Muscle layer of colon (tissue), 2 donors: ENCODE results near the gene GSTA3.
"Not testable (repeated sequence)": the region's sequence is repeated elsewhere in the genome, so short reads cannot be mapped to it uniquely, and the experiment has no call there.

Experiments
- H3K27ac ChIP-seq: one replicate; pipeline ENCODE4 v1.7.0; 2013; ENCODE audit warnings: low read depth, mild to moderate bottlenecking, low read length, moderate library complexity
- H3K27me3 ChIP-seq, 2 donors: one replicate each; pipeline ENCODE4 v1.7.0; 2013; ENCODE audit warnings: low read length in 2 of 2, mild to moderate bottlenecking in 2 of 2; ENCODE audit not compliant: insufficient read depth in 2 of 2, control insufficient read depth in 1 of 2
- H3K36me3 ChIP-seq: one replicate; pipeline ENCODE4 v1.7.0; 2013; ENCODE audit warnings: mild to moderate bottlenecking, low read length; ENCODE audit not compliant: insufficient read depth
- H3K4me1 ChIP-seq: one replicate; pipeline ENCODE4 v1.7.0; 2013; ENCODE audit warnings: mild to moderate bottlenecking, low read length; ENCODE audit not compliant: insufficient read depth
- H3K4me3 ChIP-seq, 2 donors: one replicate each; pipeline ENCODE4 v1.7.0; 2013; ENCODE audit warnings: low read length in 2 of 2, low read depth in 1 of 2, mild to moderate bottlenecking in 1 of 2, moderate library complexity in 1 of 2
- H3K9ac ChIP-seq: one replicate; pipeline ENCODE4 v1.7.0; 2013; ENCODE audit warnings: low read length
- H3K9me3 ChIP-seq: one replicate; pipeline ENCODE4 v1.7.0; 2013; ENCODE audit warnings: mild to moderate bottlenecking, low read length
- donor health status: abdominal sarcoma.
- donor health status: Adenocarcinoma of cecum.

The GSTA3 gene

DNA sequence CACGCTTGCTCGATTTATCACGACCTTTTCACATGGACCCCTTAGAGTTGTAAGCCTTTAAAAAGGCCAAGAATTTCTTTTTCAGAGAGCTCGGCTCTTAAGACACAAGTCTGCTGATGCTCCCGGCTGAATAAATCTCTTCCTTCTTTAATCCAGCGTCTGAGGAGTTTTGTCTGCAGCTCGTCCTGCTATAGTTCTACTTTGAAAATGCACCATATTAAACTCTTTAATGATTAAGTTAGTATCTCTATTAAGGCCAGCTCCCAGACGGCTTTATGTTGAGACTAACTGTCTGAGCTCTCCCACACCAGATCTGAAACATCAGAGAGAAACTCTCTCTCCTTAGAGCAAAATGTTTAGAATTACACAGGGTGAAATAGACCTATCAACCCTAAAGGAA lies 18.0 kb upstream of the GSTA3 start:
- H3K4me3 ChIP-seq = no peak overlapping the region
- no peak overlapping the region for H3K27ac ChIP-seq
- H3K27me3 ChIP-seq = no peaks in the 10 kb centered on the region
- no peaks in the 10 kb centered on the region for H3K9me3 ChIP-seq
- no peaks in the 10 kb centered on the region for H3K36me3 ChIP-seq
- no peak overlapping the region for H3K9ac ChIP-seq
- H3K4me1 ChIP-seq = no peaks in the 10 kb centered on the region

GRCh38 chr6:52925919-52926792 lies 16.7 kb upstream of the GSTA3 start:
- Histone ChIP-seq H3K36me3 (no peaks in the 10 kb centered on the region), H3K9me3 (no peaks in the 10 kb centered on the region), H3K9ac (no peak overlapping the region), H3K27ac (no peak overlapping the region), H3K27me3 (no peaks in the 10 kb centered on the region), H3K4me3 (no peak overlapping the region), H3K4me1 (no peaks in the 10 kb centered on the region)

DNA sequence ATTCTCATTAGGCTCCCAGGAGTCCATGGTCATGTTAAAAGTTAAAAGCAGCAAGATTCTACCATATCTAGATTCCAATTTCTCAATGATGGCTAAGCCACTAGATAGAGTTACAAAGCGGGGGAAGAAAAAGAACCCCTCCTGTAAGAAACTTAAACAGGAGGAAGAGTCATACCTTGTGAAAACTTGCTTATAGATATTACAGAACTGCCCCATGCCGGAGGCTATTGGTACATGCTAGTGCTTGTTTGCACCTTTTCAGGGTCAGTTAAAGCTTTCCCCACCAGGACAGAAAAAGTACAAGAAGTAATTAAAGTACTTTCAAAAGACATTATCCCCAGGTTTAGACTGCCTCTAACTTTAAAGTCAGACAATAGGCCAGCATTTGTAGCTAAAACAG lies 15.5 kb upstream of the GSTA3 start:
- H3K9ac ChIP-seq = no peak overlapping the region
- no peaks in the 10 kb centered on the region for H3K36me3 ChIP-seq

DNA sequence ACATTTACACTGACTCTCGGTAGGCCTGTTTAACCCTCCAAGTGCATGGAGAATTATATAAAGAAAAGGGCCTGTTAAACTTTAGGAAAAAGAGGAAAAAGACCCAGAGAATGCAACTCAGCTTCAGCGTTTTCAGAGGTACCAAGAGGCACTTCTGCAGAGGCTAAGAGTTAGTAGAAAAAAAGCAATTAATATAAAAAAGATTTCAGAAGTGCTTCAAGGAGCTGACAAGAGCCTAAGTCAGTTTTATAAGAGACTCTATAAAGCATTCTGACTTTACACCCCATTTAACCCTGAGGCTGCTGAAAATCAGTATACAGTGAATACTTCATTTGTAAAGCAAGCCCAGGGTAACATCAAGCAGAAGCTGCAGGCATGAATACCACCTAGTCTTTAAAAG lies 14.2 kb upstream of the GSTA3 start:
- not testable (repeated sequence) for H3K4me3 ChIP-seq, H3K9ac ChIP-seq, H3K9me3 ChIP-seq, H3K27ac ChIP-seq, H3K36me3 ChIP-seq, H3K4me1 ChIP-seq, H3K27me3 ChIP-seq

More for the DNA sequence above, 15.5 kb upstream of the GSTA3 start:
- H3K4me1 ChIP-seq = no peaks in the 10 kb centered on the region
- H3K27me3 ChIP-seq = no peaks in the 10 kb centered on the region
- no peak overlapping the region for H3K27ac ChIP-seq
- H3K9me3 ChIP-seq = no peaks in the 10 kb centered on the region
- H3K4me3 ChIP-seq = no peak overlapping the region

- Histone ChIP-seq H3K4me3 (no peak overlapping the region), H3K9ac (no peak overlapping the region), H3K27ac (no peak overlapping the region), H3K4me1 (no peaks in the 10 kb centered on the region), H3K9me3 (no peaks in the 10 kb centered on the region), H3K36me3 (no peaks in the 10 kb centered on the region), H3K27me3 (no peaks in the 10 kb centered on the region)
Measured at GRCh38 chr6:52922161-52922560, 12.7 kb upstream of the GSTA3 start.

GRCh38 chr6:52921743-52922142 lies 12.2 kb upstream of the GSTA3 start:
- H3K9me3 ChIP-seq = no peaks in the 10 kb centered on the region
- H3K36me3 ChIP-seq = no peaks in the 10 kb centered on the region
- H3K9ac ChIP-seq = no peak overlapping the region
- H3K4me1 ChIP-seq = no peaks in the 10 kb centered on the region
- H3K27ac ChIP-seq = no peak overlapping the region
- H3K27me3 ChIP-seq = no peaks in the 10 kb centered on the region
- H3K4me3 ChIP-seq = no peak overlapping the region

DNA sequence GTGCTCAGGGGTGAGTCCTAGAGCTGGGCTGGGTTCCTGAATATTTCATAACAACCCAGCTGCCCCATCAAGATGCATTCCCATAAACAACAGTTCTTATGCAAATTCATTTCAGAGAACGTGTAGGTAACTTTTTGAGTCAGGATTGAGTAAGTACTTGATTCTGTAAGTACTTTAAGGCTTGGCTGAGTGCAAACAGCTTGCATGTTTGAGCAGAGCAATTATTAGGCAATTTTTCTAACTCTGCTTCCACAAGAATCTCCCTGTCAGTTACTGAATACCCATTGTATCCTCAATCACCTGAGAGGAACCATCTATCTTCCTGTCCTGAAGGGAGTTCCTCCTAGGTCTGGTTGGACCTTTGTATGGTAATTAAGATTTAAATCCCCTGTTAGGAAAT lies 10.0 kb upstream of the GSTA3 start:
- not testable (repeated sequence) for H3K4me1 ChIP-seq, H3K27ac ChIP-seq, H3K4me3 ChIP-seq, H3K36me3 ChIP-seq, H3K9me3 ChIP-seq, H3K27me3 ChIP-seq, H3K9ac ChIP-seq

GRCh38 chr6:52918771-52919170 lies 9.3 kb upstream of the GSTA3 start:
- H3K4me1 ChIP-seq, H3K9ac ChIP-seq, H3K27me3 ChIP-seq, H3K9me3 ChIP-seq, H3K4me3 ChIP-seq, H3K36me3 ChIP-seq, H3K27ac ChIP-seq: not testable (repeated sequence)

GRCh38 chr6:52918027-52918686 lies 8.7 kb upstream of the GSTA3 start:
- not testable (repeated sequence) for H3K4me1 ChIP-seq, H3K27me3 ChIP-seq, H3K36me3 ChIP-seq, H3K4me3 ChIP-seq, H3K9ac ChIP-seq, H3K9me3 ChIP-seq, H3K27ac ChIP-seq

DNA sequence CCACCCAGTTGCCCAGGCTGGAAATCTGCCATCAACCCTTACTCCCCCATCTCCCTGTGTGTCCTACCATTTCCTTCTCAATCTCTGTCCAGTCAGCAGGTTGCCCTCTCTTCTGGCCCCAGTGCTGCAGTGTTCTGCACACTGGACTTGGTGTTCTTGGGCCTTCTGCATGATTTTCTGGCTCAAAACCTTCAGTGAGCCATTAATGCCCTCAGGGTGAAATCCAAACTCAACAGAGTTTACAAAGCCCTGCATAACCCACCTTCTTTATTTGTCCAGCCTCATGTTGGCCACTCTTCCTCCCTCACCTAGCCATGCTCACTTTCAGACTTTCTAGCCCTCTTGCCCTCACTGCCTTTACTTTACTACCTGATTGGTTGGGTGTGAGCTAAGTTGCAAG lies 5.0 kb upstream of the GSTA3 start:
- H3K9ac ChIP-seq = no peak overlapping the region
- no peaks in the 10 kb centered on the region for H3K4me1 ChIP-seq
- H3K27ac ChIP-seq = no peak overlapping the region
- no peaks in the 10 kb centered on the region for H3K36me3 ChIP-seq
- no peak overlapping the region for H3K4me3 ChIP-seq
- H3K27me3 ChIP-seq = no peaks in the 10 kb centered on the region
- no peaks in the 10 kb centered on the region for H3K9me3 ChIP-seq

DNA sequence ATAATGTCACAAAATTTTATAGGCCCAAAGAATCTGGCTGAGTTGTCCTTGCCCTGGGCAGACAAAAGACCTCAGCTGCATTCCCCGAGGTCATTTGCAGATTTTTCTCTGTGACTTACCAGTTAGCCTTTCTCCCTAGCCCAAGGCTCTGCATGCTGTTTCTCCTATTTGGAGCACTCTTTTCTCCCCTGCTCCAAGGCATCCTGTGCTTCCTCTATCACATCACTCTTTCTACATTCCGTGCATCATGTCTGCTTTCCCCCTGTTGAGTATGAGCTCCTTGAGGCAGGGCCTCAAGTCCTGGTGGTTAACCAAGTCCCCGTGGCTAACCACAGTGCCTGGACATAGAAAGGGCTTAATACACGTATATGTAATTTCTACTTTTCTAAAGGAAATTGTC lies 593 bp upstream of the GSTA3 start:
- Histone ChIP-seq H3K27ac (no peak overlapping the region), H3K4me1 (no peaks in the 10 kb centered on the region), H3K27me3 (no peaks in the 10 kb centered on the region), H3K9ac (no peak overlapping the region), H3K4me3 (no peak overlapping the region), H3K36me3 (no peaks in the 10 kb centered on the region), H3K9me3 (no peaks in the 10 kb centered on the region)

- Histone ChIP-seq H3K4me3 (no peak overlapping the region), H3K27me3 (no peaks in the 10 kb centered on the region), H3K9me3 (no peaks in the 10 kb centered on the region), H3K4me1 (no peaks in the 10 kb centered on the region), H3K9ac (no peak overlapping the region), H3K27ac (no peak overlapping the region), H3K36me3 (no peaks in the 10 kb centered on the region)
Measured at GRCh38 chr6:52909131-52909530, 367 bp downstream of the GSTA3 start.
